Stomach smooth muscle (tissue), 2 donors: ENCODE measurements around the gene HEBP1.

ENCODE experiments used
- H3K27ac ChIP-seq: one replicate; pipeline ENCODE4 v1.7.0; 2013; ENCODE audit warnings: mild to moderate bottlenecking, low read length, inconsistent platforms
- H3K27me3 ChIP-seq, 2 donors: one replicate each; pipeline ENCODE4 v1.7.0; 2013; ENCODE audit warnings: low read length in 2 of 2; ENCODE audit not compliant: insufficient read depth in 2 of 2, control insufficient read depth in 1 of 2
- H3K36me3 ChIP-seq, 2 donors: one replicate each; pipeline ENCODE4 v1.7.0; 2013; ENCODE audit warnings: low read length in 2 of 2; ENCODE audit not compliant: control insufficient read depth in 2 of 2, insufficient read depth in 2 of 2
- H3K4me1 ChIP-seq: one replicate; pipeline ENCODE4 v1.7.0; 2013; ENCODE audit warnings: low read length; ENCODE audit not compliant: control insufficient read depth, insufficient read depth
- H3K4me3 ChIP-seq, 2 donors: one replicate each; pipeline ENCODE4 v1.7.0; 2013; ENCODE audit warnings: low read length in 2 of 2
- H3K9ac ChIP-seq, 2 donors: one replicate each; pipeline ENCODE4 v1.7.0; 2013; ENCODE audit warnings: low read length in 2 of 2, mild to moderate bottlenecking in 1 of 2
- H3K9me3 ChIP-seq, 2 donors: one replicate each; pipeline ENCODE4 v1.7.0; 2013; ENCODE audit warnings: low read length in 2 of 2; ENCODE audit not compliant: control insufficient read depth in 2 of 2
- donor health status: healthy.
- donor health status: Pancreatic carcinoma.

The HEBP1 gene

GRCh38 chr12:13000925-13001774 lies 1.1 kb upstream of the HEBP1 start:
- Histone ChIP-seq H3K36me3 (no peaks in the 10 kb centered on the region), H3K9ac (peak overlapping the region; percentile 74 to 75), H3K27ac (peak overlapping the region; percentile 76), H3K4me1 (peaks cover 24% of the 10 kb centered on the region), H3K4me3 (peak overlapping the region; percentile 73 to 80), H3K9me3 (no peaks in the 10 kb centered on the region), H3K27me3 (no peaks in the 10 kb centered on the region)

GRCh38 chr12:13000616-13000924 lies 505 bp upstream of the HEBP1 start:
- H3K4me1 ChIP-seq, result peaks cover 24% of the 10 kb centered on the region
- no peaks in the 10 kb centered on the region for H3K9me3 ChIP-seq
- H3K4me3 ChIP-seq, result peak overlapping the region; percentile 73 to 80
- no peaks in the 10 kb centered on the region for H3K36me3 ChIP-seq
- H3K27ac ChIP-seq, result peak overlapping the region; percentile 76
- no peaks in the 10 kb centered on the region for H3K27me3 ChIP-seq
- H3K9ac ChIP-seq, result peak overlapping the region; percentile 74 to 75

- Histone ChIP-seq H3K4me1 (peaks cover 24% of the 10 kb centered on the region), H3K4me3 (peak overlapping the region; percentile 92 to 97), H3K27me3 (no peaks in the 10 kb centered on the region), H3K36me3 (no peaks in the 10 kb centered on the region), H3K27ac (peak overlapping the region; percentile 41), H3K9ac (peak overlapping the region; percentile 84 to 87), H3K9me3 (no peaks in the 10 kb centered on the region)
Observed at GRCh38 chr12:12999271-12999958, 650 bp downstream of the HEBP1 start.

GRCh38 chr12:12998248-12998647 lies 1.8 kb downstream of the HEBP1 start:
- no peaks in the 10 kb centered on the region for H3K36me3 ChIP-seq
- H3K9ac ChIP-seq, result no peak overlapping the region
- H3K4me3 ChIP-seq, result no peak overlapping the region
- H3K27me3 ChIP-seq, result no peaks in the 10 kb centered on the region
- H3K9me3 ChIP-seq, result no peaks in the 10 kb centered on the region
- H3K4me1 ChIP-seq, result peaks cover 24% of the 10 kb centered on the region
- no peak overlapping the region for H3K27ac ChIP-seq

GRCh38 chr12:12997734-12998133 lies 2.3 kb downstream of the HEBP1 start:
- Histone ChIP-seq H3K4me3 (no peak overlapping the region), H3K9ac (no peak overlapping the region), H3K4me1 (peaks cover 24% of the 10 kb centered on the region), H3K36me3 (no peaks in the 10 kb centered on the region), H3K27me3 (no peaks in the 10 kb centered on the region), H3K9me3 (no peaks in the 10 kb centered on the region), H3K27ac (no peak overlapping the region)

- H3K4me1 ChIP-seq, result peaks cover 24% of the 10 kb centered on the region
- no peaks in the 10 kb centered on the region for H3K36me3 ChIP-seq
- H3K9ac ChIP-seq, result no peak overlapping the region
- H3K27ac ChIP-seq, result no peak overlapping the region
- H3K9me3 ChIP-seq, result no peaks in the 10 kb centered on the region
- no peaks in the 10 kb centered on the region for H3K27me3 ChIP-seq
- no peak overlapping the region for H3K4me3 ChIP-seq
Observed at GRCh38 chr12:12997156-12997555, 2.9 kb downstream of the HEBP1 start.

GRCh38 chr12:12996209-12996608 lies 3.9 kb downstream of the HEBP1 start:
- H3K9ac ChIP-seq, result no peak overlapping the region
- H3K9me3 ChIP-seq, result no peaks in the 10 kb centered on the region
- no peaks in the 10 kb centered on the region for H3K36me3 ChIP-seq
- no peak overlapping the region for H3K27ac ChIP-seq
- H3K4me1 ChIP-seq, result peaks cover 20% of the 10 kb centered on the region
- H3K27me3 ChIP-seq, result no peaks in the 10 kb centered on the region
- no peak overlapping the region for H3K4me3 ChIP-seq

- Histone ChIP-seq H3K36me3 (no peaks in the 10 kb centered on the region), H3K9ac (no peak overlapping the region), H3K9me3 (no peaks in the 10 kb centered on the region), H3K4me3 (no peak overlapping the region), H3K27me3 (no peaks in the 10 kb centered on the region), H3K27ac (no peak overlapping the region), H3K4me1 (peaks cover 17% of the 10 kb centered on the region)
Observed at GRCh38 chr12:12995088-12995487, 5.0 kb downstream of the HEBP1 start.

- H3K27me3 ChIP-seq, result no peaks in the 10 kb centered on the region
- peaks cover 8 to 10% of the 10 kb centered on the region in 2 donors for H3K36me3 ChIP-seq
- no peak overlapping the region for H3K4me3 ChIP-seq
- no peaks in the 10 kb centered on the region for H3K9me3 ChIP-seq
- no peak overlapping the region for H3K27ac ChIP-seq
- no peak overlapping the region for H3K9ac ChIP-seq
- peaks cover 8% of the 10 kb centered on the region for H3K4me1 ChIP-seq
Observed at GRCh38 chr12:12993367-12993766, 6.7 kb downstream of the HEBP1 start.

GRCh38 chr12:12992418-12993130 lies 7.5 kb downstream of the HEBP1 start:
- no peak overlapping the region for H3K9ac ChIP-seq
- H3K4me1 ChIP-seq, result peaks cover 5% of the 10 kb centered on the region
- H3K27me3 ChIP-seq, result no peaks in the 10 kb centered on the region
- peak overlapping the region; percentile 24 for H3K27ac ChIP-seq
- peak overlapping the region; percentile 45 to 47 for H3K4me3 ChIP-seq
- H3K36me3 ChIP-seq, result peaks cover 9 to 13% of the 10 kb centered on the region in 2 donors
- no peaks in the 10 kb centered on the region for H3K9me3 ChIP-seq
